Activated B cell treated with CpG ODN at 0.5 μM for 24 hours (primary cell): ENCODE data around the gene XPNPEP3. TPM values are rescaled to one million over a fixed set of nuclear protein-coding genes. Genes with fewer than 3 reads are reported as not detected.

Source experiments
- ATAC-seq: fragments of 200-7000 bp; cut with Tn5 transposase; one replicate; pipeline ENCODE4 v1.10.0; 2021; ENCODE audit warnings: low read depth, mild to moderate bottlenecking, moderate library complexity
- CTCF ChIA-PET: fragments of 350-600 bp; sonication (Branson Sonifier 250); formaldehyde crosslinking; loops from one replicate; lab custom pipeline; 2021; ENCODE audit warnings: antibody characterized with exemption; lab: Charles Lee
- POLR2A ChIA-PET: fragments of 350-600 bp; sonication (Branson Sonifier 250); formaldehyde crosslinking; loops from one replicate; lab custom pipeline; 2021; ENCODE audit warnings: antibody characterized with exemption; lab: Charles Lee
- DNase-seq: peaks from one replicate; pipeline ENCODE4 v3.0.0; 2022
- H3K27ac Mint-ChIP-seq: one replicate; pipeline ENCODE4 v1.8.0; 2020; ENCODE audit warnings: mixed read lengths
- H3K27me3 Mint-ChIP-seq: one replicate; pipeline ENCODE4 v1.8.0; 2021; ENCODE audit warnings: mixed read lengths
- H3K36me3 Mint-ChIP-seq: one replicate; pipeline ENCODE4 v1.8.0; 2021; ENCODE audit warnings: low read depth, mixed read lengths
- H3K4me1 Mint-ChIP-seq: one replicate; pipeline ENCODE4 v1.8.0; 2021; ENCODE audit warnings: mixed read lengths
- H3K4me3 Mint-ChIP-seq: one replicate; pipeline ENCODE4 v1.8.0; 2020; ENCODE audit warnings: mild to moderate bottlenecking, mixed read lengths
- H3K9me3 Mint-ChIP-seq: one replicate; pipeline ENCODE4 v1.8.0; 2020; ENCODE audit warnings: mixed read lengths
- intact Hi-C: fragments of 100-400 bp; cut with micrococcal nuclease; formaldehyde crosslinking; loops from one replicate; pipeline ENCODE4 v1.15.1; 2024
- total RNA-seq: library from RNA; stranded (reverse); gene quantifications from 2 replicates; pipeline ENCODE4 v1.2.3, GENCODE V29; 2022
- TF ChIP-seq, protein P1 (sequence below): fragments of 200-600 bp; IDR thresholded peaks from one replicate; pipeline ENCODE4 v1.8.0; 2022; ENCODE audit warnings: antibody characterized with exemption, mild to moderate bottlenecking

The XPNPEP3 gene
- total RNA-seq, 1 donor from 2014 or later = 20.8 TPM

- no peak for DNase-seq
- no peak overlapping the region for H3K27ac Mint-ChIP-seq
- CTCF ChIA-PET = no interaction called here
- peaks cover 63% of the 10 kb centered on the region for H3K36me3 Mint-ChIP-seq
- peaks cover 27% of the 10 kb centered on the region for H3K4me1 Mint-ChIP-seq
- no peak for ATAC-seq
- POLR2A ChIA-PET = no interaction called here
- TF ChIP-seq, protein P1, sequence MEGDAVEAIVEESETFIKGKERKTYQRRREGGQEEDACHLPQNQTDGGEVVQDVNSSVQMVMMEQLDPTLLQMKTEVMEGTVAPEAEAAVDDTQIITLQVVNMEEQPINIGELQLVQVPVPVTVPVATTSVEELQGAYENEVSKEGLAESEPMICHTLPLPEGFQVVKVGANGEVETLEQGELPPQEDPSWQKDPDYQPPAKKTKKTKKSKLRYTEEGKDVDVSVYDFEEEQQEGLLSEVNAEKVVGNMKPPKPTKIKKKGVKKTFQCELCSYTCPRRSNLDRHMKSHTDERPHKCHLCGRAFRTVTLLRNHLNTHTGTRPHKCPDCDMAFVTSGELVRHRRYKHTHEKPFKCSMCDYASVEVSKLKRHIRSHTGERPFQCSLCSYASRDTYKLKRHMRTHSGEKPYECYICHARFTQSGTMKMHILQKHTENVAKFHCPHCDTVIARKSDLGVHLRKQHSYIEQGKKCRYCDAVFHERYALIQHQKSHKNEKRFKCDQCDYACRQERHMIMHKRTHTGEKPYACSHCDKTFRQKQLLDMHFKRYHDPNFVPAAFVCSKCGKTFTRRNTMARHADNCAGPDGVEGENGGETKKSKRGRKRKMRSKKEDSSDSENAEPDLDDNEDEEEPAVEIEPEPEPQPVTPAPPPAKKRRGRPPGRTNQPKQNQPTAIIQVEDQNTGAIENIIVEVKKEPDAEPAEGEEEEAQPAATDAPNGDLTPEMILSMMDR = no peak
- no peaks in the 10 kb centered on the region for H3K9me3 Mint-ChIP-seq
- no peaks in the 10 kb centered on the region for H3K27me3 Mint-ChIP-seq
- intact Hi-C loops = loop anchor here (10.0 kb wide), 1 partner anchor 979 kb away; no protein-coding TSS in a partner anchor
- no peak overlapping the region for H3K4me3 Mint-ChIP-seq
Observed at GRCh38 chr22:40955571-40955970, 98.6 kb downstream of the XPNPEP3 start.

DNA sequence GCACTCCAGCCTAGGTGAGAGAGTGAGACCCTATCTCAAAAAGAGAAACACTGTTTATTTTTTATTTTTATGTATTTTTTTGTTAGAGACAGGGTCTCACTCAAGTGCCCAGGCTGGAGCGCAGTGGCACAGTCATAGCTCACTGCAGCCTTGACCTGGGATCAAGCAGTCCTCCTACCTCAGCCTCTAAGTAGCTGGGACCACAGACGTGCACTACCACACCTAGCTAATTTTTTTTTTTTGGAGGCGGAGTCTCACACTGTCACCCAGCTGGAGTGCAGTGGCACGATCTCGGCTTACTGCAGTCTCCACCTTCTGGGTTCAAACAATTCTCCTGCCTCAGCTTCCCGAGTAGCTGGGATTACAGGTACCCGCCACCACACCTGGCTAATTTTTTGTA is 100.7 kb downstream of the XPNPEP3 start:
- Mint-ChIP-seq H3K4me1 (peaks cover 18% of the 10 kb centered on the region), H3K4me3 (no peak overlapping the region), H3K36me3 (peaks cover 63% of the 10 kb centered on the region), H3K27me3 (no peaks in the 10 kb centered on the region), H3K27ac (no peak overlapping the region), H3K9me3 (no peaks in the 10 kb centered on the region)
- intact Hi-C loops = loop anchor here (10.0 kb wide), 1 partner anchor 977 kb away; no protein-coding TSS in a partner anchor
- ATAC-seq (no peak), DNase-seq (no peak)
- TF ChIP-seq, protein P1 = no peak
- CTCF ChIA-PET = interaction anchor here (0.9 kb wide), 1 partner anchor 34 kb away, joined by 3 read pairs; no protein-coding TSS in a partner anchor
- POLR2A ChIA-PET = interaction anchor here (1.4 to 1.6 kb wide), 2 partner anchors 65 to 134 kb away, joined by 3 to 7 read pairs; partner anchors contain the start of gene EP300

GRCh38 chr22:40958299-40958698 is 101.4 kb downstream of the XPNPEP3 start:
- TF ChIP-seq, protein P1 = no peak
- H3K4me3 Mint-ChIP-seq = no peak overlapping the region
- no peaks in the 10 kb centered on the region for H3K9me3 Mint-ChIP-seq
- H3K27me3 Mint-ChIP-seq = no peaks in the 10 kb centered on the region
- CTCF ChIA-PET = no interaction called here
- peaks cover 12% of the 10 kb centered on the region for H3K4me1 Mint-ChIP-seq
- intact Hi-C loops = loop anchor here (10.0 kb wide), 1 partner anchor 977 kb away; no protein-coding TSS in a partner anchor
- H3K36me3 Mint-ChIP-seq = peaks cover 65% of the 10 kb centered on the region
- no peak for DNase-seq
- POLR2A ChIA-PET = interaction anchor here (1.4 to 1.6 kb wide), 2 partner anchors 64 to 134 kb away, joined by 3 to 7 read pairs; partner anchors contain the start of gene EP300
- no peak for ATAC-seq
- H3K27ac Mint-ChIP-seq = no peak overlapping the region

GRCh38 chr22:40960145-40960544 is 103.2 kb downstream of the XPNPEP3 start:
- CTCF ChIA-PET = interaction anchor here (1.9 kb wide), 1 partner anchor 38 kb away, joined by 8 read pairs; no protein-coding TSS in a partner anchor
- Mint-ChIP-seq H3K4me3 (no peak overlapping the region), H3K36me3 (peaks cover 64% of the 10 kb centered on the region), H3K27me3 (no peaks in the 10 kb centered on the region), H3K27ac (no peak overlapping the region), H3K9me3 (no peaks in the 10 kb centered on the region), H3K4me1 (peaks cover 6% of the 10 kb centered on the region)
- ATAC-seq (no peak), DNase-seq (no peak)
- TF ChIP-seq, protein P1 = no peak
- intact Hi-C loops = no loop called here
- POLR2A ChIA-PET = interaction anchor here (0.8 to 1.3 kb wide), 2 partner anchors 9 to 132 kb away, joined by 3 read pairs; partner anchors contain the start of genes EP300 and RBX1

DNA sequence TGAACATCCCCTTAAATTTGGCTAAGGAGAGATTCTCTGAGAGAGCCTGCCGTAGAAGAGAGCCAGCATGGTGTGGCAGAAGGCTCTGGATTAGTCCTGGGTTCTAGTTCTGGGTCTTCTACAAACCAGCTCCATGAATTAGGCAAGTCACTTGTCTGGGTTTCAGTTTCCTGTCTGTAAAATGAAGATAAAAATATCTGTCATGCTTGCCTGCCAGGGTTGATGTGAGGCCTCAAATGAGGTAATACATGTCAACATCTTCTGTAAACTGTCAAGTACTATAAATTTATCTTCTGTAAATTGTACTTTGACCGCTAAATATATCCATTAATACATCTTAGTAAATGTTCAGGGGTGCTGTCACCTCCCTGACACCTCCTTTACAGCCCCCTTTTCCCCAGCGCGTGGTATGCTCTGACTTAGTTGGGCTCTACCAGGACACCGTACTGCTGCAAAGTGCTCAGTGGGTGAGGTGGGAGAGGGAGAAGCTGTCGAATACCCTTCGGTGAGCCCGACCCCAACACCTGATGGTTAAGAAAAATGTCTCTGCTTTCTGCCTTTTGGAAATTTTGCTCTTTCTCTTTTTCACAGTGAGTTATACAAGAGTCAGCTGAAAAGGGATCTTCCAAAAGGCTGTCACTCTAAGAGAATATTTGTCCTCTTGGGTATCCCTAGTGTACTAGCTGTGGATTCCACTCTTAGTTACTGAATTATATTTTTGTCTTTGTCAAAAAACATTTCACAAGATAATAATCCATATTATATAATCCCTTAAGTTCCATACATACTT is 109.2 kb downstream of the XPNPEP3 start:
- no peak overlapping the region for H3K27ac Mint-ChIP-seq
- ChIA-PET POLR2A (interaction anchor here (1.3 to 2.9 kb wide), 2 partner anchors 15 to 125 kb away, joined by 3 to 10 read pairs; partner anchors contain the start of gene RBX1), CTCF (interaction anchor here (1.2 kb wide), 1 partner anchor 44 kb away, joined by 4 read pairs; no protein-coding TSS in a partner anchor)

More for the DNA sequence above, 109.2 kb downstream of the XPNPEP3 start:
- H3K4me1 Mint-ChIP-seq = peaks cover 9% of the 10 kb centered on the region
- peaks cover 69% of the 10 kb centered on the region for H3K36me3 Mint-ChIP-seq
- no peaks in the 10 kb centered on the region for H3K27me3 Mint-ChIP-seq
- DNase-seq (no peak), ATAC-seq (no peak)
- intact Hi-C loops = no loop called here
- no peaks in the 10 kb centered on the region for H3K9me3 Mint-ChIP-seq
- TF ChIP-seq, protein P1 = no peak
- H3K4me3 Mint-ChIP-seq = no peak overlapping the region
